OCI-LY1 (cell line): Measurements from ENCODE around the gene PTPN23.

Source experiments
- CTCF ChIP-seq: fragments of 200-600 bp; sonication (generic), shearing (Covaris generic); IDR thresholded peaks from 2 replicates; pipeline ENCODE4 v1.5.1; 2017; ENCODE audit warnings: mild to moderate bottlenecking, antibody characterized with exemption, low read length, moderate library complexity, mixed read lengths
- EZH2 ChIP-seq: fragments of 200-600 bp; sonication (generic), shearing (Covaris generic); IDR thresholded peaks from 2 replicates; pipeline ENCODE4 v1.8.0; 2017; ENCODE audit warnings: borderline replicate concordance, mixed run types, mild to moderate bottlenecking, antibody characterized with exemption, low read length, moderate library complexity, mixed read lengths

- no peak for TF ChIP-seq CTCF
- no peak for TF ChIP-seq EZH2
These were observed 76.2 kb downstream of the PTPN23 start for GRCh38 chr3:47456984-47457383.
